ENCODE measurements around the gene RPL41.

Gene RPL41

DNA sequence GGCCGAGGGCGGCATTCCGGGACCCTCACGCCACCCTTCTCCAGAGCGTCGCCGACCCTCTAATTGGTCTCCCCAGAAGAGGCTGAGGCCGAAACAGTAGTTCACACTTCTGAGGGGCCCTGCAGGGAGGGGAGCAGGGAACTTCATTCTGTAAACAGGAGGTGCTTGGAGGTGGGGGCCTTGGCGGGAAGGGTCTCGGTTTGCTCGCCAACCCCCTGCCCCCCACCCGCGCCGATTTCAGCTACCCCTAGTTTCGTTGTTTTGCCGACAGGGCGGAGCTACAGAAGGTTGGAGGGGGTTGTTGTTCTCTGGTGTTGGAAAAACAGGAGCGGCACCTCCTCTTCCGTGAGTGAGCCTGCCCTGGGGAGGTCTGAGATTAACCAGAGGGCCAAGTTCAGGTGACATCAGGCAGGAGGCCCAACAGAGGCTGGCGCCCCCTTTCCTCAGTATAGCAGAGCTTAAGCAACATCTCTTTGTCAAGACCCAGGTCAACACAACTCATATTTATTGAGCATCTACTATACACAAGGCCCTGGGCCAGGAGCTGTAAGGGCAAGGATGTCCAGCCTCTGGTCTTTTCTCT is 35.8 kb upstream of the RPL41 start:
- no peak overlapping the region for H3K4me3 ChIP-seq (ENCODE audit: low read length)
- H3K9ac ChIP-seq (ENCODE audit: low read length): no peak overlapping the region
- no peaks in the 10 kb centered on the region for H3K4me1 ChIP-seq (ENCODE audit: low read length)
- no peak for TF ChIP-seq EZH2 (optimal IDR thresholded peaks at IDR 0.05; ENCODE audit: low read depth, low read length)
- TF ChIP-seq, protein P1, sequence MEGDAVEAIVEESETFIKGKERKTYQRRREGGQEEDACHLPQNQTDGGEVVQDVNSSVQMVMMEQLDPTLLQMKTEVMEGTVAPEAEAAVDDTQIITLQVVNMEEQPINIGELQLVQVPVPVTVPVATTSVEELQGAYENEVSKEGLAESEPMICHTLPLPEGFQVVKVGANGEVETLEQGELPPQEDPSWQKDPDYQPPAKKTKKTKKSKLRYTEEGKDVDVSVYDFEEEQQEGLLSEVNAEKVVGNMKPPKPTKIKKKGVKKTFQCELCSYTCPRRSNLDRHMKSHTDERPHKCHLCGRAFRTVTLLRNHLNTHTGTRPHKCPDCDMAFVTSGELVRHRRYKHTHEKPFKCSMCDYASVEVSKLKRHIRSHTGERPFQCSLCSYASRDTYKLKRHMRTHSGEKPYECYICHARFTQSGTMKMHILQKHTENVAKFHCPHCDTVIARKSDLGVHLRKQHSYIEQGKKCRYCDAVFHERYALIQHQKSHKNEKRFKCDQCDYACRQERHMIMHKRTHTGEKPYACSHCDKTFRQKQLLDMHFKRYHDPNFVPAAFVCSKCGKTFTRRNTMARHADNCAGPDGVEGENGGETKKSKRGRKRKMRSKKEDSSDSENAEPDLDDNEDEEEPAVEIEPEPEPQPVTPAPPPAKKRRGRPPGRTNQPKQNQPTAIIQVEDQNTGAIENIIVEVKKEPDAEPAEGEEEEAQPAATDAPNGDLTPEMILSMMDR (IDR thresholded peaks at IDR 0.05; ENCODE audit: low read length): no peak
- no peak for TF ChIP-seq EZH2phosphoT487 (IDR thresholded peaks at IDR 0.05; ENCODE audit: low read length)
- no peaks in the 10 kb centered on the region for H3K9me2 ChIP-seq (replicated peaks; ENCODE audit: insufficient read depth, low read length)
- peaks cover 29% of the 10 kb centered on the region for H3K27me3 ChIP-seq (replicated peaks; ENCODE audit: insufficient read depth, low read length)
- no peak overlapping the region for H2AFZ ChIP-seq (ENCODE audit: low read length)
- H4K20me1 ChIP-seq (ENCODE audit: insufficient read depth, low read length): no peaks in the 10 kb centered on the region
- H3F3A ChIP-seq (ENCODE audit: insufficient read depth, low read length): peaks cover 8% of the 10 kb centered on the region
- no peaks in the 10 kb centered on the region for H3K79me2 ChIP-seq (ENCODE audit: low read length)
- H3K27ac ChIP-seq (ENCODE audit: low read length): no peak overlapping the region
- H3K36me3 ChIP-seq (replicated peaks; ENCODE audit: insufficient read depth, low read length): no peaks in the 10 kb centered on the region
- H3K4me2 ChIP-seq (ENCODE audit: low read depth, low read length): peak overlapping the region; percentile 91
- no peaks in the 10 kb centered on the region for H3K9me3 ChIP-seq (replicated peaks; ENCODE audit: insufficient read depth, low read length)
- no peak for DNase-seq

DNA sequence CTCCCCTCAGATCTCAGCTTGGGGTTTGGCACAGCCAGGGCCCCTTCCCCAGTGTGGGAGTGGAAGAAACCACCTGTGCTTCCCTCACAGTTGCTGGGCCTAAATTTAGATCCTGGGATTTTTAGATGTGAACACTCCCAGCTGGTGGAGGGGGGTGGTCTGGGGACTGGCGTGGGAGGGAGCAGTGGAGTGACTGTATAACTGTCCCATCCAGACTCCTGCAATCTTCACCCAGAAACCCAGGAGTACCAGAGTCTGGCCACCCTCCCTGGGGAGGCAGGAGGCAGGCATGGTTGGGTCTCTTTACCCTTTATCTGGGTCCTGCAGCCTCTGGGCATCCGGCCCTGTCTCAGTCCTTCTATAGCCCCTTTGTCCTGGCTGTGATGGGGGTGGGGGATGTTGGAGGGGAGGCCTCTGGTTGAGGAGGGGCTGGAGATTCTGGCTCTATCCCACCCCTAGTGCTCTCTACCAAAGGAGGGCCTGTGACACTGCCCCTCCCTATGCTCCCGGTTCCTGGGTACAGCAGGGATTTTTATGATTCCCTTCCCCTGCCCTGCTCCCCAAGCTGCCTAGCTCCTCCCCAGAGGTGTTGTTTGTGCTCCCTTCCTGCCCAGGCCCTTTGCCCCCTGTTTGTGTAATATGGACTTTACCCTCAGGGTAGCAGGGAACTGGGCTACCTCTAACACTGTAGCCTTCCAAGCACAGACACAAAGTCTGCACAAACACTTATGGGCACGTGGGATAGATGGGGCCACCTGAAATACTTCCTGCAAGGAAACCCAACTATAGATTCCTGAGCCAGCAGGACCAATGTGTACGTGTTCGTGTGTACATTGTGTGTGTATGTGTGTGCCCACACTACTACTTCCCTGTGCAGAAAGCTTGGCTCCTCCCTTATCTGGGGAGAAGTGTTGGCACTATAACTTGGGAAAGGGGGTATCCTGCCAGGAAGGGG is 34.8 kb upstream of the RPL41 start:
- no peaks in the 10 kb centered on the region for H3K36me3 ChIP-seq (replicated peaks; ENCODE audit: insufficient read depth, low read length)
- no peaks in the 10 kb centered on the region for H3K79me2 ChIP-seq (ENCODE audit: low read length)
- H2AFZ ChIP-seq (ENCODE audit: low read length): no peak overlapping the region
- H3K4me1 ChIP-seq (ENCODE audit: low read length): no peaks in the 10 kb centered on the region
- TF ChIP-seq EZH2 (optimal IDR thresholded peaks at IDR 0.05; ENCODE audit: low read depth, low read length): no peak
- TF ChIP-seq, protein P1 (IDR thresholded peaks at IDR 0.05; ENCODE audit: low read length): no peak
- TF ChIP-seq EZH2phosphoT487 (IDR thresholded peaks at IDR 0.05; ENCODE audit: low read length): no peak
- no peaks in the 10 kb centered on the region for H3K9me3 ChIP-seq (replicated peaks; ENCODE audit: insufficient read depth, low read length)
- no peak overlapping the region for H3K9ac ChIP-seq (ENCODE audit: low read length)
- no peak for DNase-seq
- H4K20me1 ChIP-seq (ENCODE audit: insufficient read depth, low read length): no peaks in the 10 kb centered on the region
- peaks cover 8% of the 10 kb centered on the region for H3F3A ChIP-seq (ENCODE audit: insufficient read depth, low read length)
- H3K4me2 ChIP-seq (ENCODE audit: low read depth, low read length): no peak overlapping the region
- H3K27ac ChIP-seq (ENCODE audit: low read length): no peak overlapping the region
- peaks cover 29% of the 10 kb centered on the region for H3K27me3 ChIP-seq (replicated peaks; ENCODE audit: insufficient read depth, low read length)
- H3K4me3 ChIP-seq (ENCODE audit: low read length): no peak overlapping the region
- H3K9me2 ChIP-seq (replicated peaks; ENCODE audit: insufficient read depth, low read length): no peaks in the 10 kb centered on the region

DNA sequence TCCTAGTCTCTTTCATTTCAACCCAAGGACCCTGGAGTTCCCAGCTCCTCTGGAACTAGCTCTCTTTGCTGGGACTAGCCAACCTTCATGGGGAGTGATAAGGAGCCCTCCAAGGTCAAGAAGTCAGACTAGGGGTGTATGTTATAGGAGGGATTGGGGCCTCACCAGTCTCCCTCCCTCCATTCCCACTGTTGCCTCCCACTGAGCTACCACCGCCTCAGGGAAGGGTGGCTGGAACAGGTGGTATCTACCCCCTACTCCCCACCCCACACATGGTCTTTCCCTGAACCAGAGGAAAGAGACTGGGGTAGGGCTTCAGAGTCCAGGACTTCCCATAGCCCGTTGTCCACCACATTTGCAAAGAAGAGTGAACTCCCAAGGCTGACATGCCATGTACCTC is 34.1 kb upstream of the RPL41 start:
- H3K36me3 ChIP-seq (replicated peaks; ENCODE audit: insufficient read depth, low read length): no peaks in the 10 kb centered on the region
- H3K4me3 ChIP-seq (ENCODE audit: low read length): no peak overlapping the region
- H4K20me1 ChIP-seq (ENCODE audit: insufficient read depth, low read length): no peaks in the 10 kb centered on the region
- H3K27ac ChIP-seq (ENCODE audit: low read length): no peak overlapping the region
- H3F3A ChIP-seq (ENCODE audit: insufficient read depth, low read length): peaks cover 8% of the 10 kb centered on the region
- no peak overlapping the region for H2AFZ ChIP-seq (ENCODE audit: low read length)
- H3K79me2 ChIP-seq (ENCODE audit: low read length): no peaks in the 10 kb centered on the region
- H3K4me2 ChIP-seq (ENCODE audit: low read depth, low read length): no peak overlapping the region
- H3K4me1 ChIP-seq (ENCODE audit: low read length): no peaks in the 10 kb centered on the region
- no peaks in the 10 kb centered on the region for H3K9me3 ChIP-seq (replicated peaks; ENCODE audit: insufficient read depth, low read length)
- DNase-seq: no peak
- H3K9me2 ChIP-seq (replicated peaks; ENCODE audit: insufficient read depth, low read length): no peaks in the 10 kb centered on the region
- TF ChIP-seq EZH2 (optimal IDR thresholded peaks at IDR 0.05; ENCODE audit: low read depth, low read length) (no peak), EZH2phosphoT487 (IDR thresholded peaks at IDR 0.05; ENCODE audit: low read length) (no peak)
- TF ChIP-seq, protein P1 (IDR thresholded peaks at IDR 0.05; ENCODE audit: low read length): no peak
- no peak overlapping the region for H3K9ac ChIP-seq (ENCODE audit: low read length)
- H3K27me3 ChIP-seq (replicated peaks; ENCODE audit: insufficient read depth, low read length): peaks cover 29% of the 10 kb centered on the region
